HT1080 (cell line): Measurements from ENCODE around the gene OPRD1. TPM values are rescaled to one million over a fixed set of nuclear protein-coding genes. Genes with fewer than 3 reads are reported as not detected.
"Not testable (repeated sequence)": the region's sequence is repeated elsewhere in the genome, so short reads cannot be mapped to it uniquely, and the experiment has no call there.

Source experiments
- DNase-seq: peaks from one replicate; pipeline ENCODE4 v3.0.0-alpha.2; 2015; ENCODE audit warnings: low read depth
- total RNA-seq: library from RNA; depleted of rRNA; stranded (reverse); fragments of >200 nt; shearing (Covaris generic); gene quantifications from 2 replicates; pipeline ENCODE4 v1.2.3, GENCODE V29; 2014

Gene OPRD1
- total RNA-seq, 1 experiment from 2014 or later: 0.05 TPM

DNA sequence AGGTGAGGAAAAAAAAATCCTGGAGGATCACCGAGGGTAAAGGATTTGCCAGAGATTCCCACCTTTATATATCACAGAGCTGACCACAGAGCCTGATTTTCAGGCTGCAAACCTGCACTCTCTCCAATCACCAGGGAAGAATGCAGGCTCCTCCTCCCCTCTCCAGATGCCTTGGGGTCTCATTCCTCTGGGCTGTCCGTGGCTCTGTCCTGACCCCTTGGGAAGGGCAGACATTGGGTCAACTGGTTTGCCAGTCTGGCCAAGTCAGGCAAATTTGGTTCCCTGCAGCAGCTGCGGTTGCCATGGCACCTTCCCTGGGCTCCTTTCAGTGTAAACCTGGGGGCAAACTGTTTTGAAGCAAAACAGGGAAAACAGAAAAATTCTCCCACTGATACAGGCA lies 11.6 kb upstream of the OPRD1 start:
- DNase-seq: no peak

DNA sequence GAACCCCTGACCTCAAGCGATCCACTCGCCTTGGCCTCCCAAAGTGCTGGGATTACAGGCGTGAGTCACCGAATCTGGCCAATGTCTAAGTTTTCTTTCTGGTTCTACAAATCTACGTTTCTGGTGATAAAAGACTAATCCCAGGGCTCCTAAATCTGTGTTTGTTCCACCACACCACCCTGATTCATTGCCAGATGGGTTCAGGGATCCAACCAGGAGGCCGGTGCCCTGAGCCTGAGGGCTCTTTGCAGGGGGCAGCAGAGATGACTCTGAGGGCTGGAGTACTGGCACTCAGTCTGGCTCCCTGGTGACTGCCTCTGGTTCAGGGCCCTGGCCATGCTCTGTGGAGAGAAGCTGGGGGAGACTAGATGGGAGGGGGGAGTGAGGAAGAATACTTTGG lies 10.5 kb upstream of the OPRD1 start:
- no peak for DNase-seq

DNA sequence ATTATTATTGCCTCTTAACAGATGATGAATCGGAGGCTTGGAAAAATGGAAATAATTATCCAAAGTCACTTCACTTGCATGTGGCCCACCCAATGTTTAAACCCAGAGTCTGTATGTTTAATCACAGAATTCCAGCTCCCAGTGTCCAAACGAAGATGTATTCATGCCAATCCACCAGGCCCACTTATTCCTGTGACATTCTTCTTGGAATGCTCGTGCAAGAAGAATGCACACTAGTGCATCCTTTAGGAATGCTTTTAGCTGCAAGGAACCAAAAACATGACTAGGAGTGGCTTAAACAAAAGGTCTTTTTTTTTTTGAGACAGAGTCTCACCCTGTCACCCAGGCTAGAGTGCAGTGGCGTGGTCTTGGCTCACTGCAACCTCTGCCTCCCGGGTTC lies 8.9 kb upstream of the OPRD1 start:
- DNase-seq: no peak

DNA sequence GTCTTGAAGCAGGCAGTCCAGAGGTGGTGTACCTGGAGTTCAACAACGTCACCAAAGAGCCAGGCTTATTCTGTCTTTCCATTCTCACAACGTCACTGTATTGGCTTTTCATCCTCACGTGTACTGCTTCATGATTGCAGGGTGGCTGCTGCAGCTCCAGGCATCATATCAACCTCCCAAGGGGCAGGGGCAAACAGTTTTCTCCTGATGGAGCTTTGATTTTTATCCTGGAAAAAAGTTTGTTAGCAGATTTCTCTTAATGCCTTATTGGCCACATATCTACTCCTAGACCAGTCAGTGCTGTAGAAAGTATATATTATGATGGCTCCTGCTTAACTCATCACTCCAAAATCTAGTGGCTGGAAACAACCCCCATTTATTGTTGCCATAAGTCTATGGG lies 8.3 kb upstream of the OPRD1 start:
- no peak for DNase-seq

DNA sequence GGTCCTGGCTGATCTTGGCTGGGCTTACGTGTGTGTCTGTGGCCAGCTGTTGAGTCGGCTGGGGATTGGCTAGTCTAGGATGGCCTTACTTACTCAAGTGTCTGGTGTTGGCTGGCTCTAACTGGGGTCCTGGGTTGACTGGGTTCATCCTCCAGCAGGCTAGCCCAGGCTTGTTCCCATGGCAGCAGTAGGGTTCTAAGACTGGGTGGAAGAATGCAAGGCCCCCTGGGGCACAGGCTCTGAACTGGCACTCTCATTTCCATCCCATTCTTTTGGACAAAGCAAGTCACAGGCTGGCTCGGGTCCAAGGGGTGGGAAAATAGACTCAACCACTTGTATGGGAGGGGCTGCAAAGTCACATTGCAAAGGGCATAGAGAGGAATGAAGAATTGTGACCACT lies 7.9 kb upstream of the OPRD1 start:
- DNase-seq: no peak

DNA sequence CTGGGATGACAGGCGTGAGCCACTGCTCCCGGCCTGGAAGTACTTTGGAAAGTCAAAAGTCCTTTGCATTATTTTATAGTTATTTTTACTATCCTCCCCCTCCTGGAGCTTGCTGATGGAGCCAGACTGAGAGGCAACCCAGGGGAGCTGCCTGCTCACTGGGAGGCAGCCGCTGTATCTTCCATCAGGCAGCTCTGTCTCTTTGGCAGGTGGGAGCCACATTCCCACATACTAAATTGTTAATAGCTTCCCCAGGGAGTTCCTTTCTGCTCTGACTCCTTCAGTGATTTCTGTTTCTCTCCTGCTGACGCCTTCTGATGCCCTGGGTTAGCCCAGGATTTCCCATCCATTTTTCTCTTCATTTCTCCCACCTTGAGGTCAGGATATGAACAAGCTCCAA lies 4.9 kb upstream of the OPRD1 start:
- DNase-seq: no peak

DNA sequence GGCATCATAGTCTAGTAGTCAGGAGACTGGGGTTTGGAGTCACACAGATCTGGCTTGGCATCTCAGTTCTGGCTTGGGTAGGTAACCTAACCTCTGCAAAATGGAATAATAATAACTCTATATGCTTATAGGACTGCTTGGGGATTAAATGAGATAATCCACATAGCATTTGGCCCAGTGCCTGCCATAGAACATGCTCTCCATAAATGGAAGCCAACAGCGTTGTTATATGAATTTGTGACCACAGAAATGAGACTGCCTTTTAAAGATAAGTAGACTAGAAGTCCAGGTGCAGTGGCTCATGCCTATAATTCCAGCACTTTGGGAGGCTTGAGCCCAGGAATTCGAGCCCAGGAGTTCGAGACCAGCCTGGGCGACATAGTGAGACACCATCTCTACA lies 4.0 kb upstream of the OPRD1 start:
- DNase-seq: no peak

DNA sequence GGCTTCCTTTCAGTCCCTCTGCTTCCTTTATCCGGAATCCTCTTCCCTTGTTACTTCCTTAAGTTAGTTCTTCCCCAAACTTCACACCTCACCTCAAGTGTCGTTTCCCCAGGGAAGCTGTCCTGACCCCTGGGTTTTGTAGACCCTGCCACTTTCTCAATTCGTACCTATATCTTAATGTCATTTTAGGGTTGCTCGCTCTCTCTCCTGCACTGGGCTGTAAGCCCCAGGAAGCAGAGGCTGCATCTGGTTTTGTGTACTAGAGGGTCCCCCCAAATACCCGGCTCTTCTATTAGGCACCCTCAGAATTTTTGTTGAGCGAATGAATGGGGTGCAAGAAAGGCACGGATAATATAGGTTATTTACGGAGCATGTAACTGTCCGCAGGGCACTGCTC lies 603 bp upstream of the OPRD1 start:
- no peak for DNase-seq

DNA sequence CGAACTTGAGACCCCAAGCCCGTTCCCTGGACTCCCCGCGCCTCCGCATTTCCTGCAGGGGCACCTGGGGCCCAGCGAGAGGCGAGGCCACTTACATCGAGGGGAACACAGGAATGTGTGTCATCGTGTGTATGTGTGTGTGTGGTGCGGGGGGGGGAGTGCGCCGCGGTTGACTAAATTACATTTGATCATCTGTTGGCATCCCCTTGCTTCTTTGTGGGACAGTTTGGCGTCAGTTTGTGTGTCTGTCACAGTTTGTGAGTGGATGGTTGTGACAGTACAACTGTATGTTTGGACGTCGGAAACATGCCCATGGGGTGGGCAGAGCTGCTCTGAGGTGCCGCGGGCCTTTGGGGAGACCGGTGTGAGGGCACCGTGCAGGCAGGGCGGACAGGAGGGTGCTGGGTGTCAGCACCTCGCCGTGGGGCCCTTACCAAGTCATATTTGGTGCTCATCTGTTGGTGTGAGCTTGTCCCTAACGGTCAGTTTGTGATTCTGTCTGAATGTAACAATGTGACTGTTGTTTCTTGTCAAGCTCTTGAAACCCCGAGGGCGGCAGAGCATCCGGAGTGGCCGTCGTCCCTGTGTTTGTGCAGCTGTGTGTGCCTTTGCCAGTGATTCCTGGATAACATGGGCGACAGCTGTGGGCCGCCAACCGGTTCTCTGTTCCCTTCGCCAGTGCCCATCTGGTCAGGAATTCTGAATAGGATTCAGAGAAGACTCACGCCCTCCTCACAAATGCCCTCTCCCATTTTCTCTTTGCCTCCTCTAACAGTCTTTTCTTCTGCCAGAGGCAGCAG lies 899 bp downstream of the OPRD1 start:
- no peak for DNase-seq

DNA sequence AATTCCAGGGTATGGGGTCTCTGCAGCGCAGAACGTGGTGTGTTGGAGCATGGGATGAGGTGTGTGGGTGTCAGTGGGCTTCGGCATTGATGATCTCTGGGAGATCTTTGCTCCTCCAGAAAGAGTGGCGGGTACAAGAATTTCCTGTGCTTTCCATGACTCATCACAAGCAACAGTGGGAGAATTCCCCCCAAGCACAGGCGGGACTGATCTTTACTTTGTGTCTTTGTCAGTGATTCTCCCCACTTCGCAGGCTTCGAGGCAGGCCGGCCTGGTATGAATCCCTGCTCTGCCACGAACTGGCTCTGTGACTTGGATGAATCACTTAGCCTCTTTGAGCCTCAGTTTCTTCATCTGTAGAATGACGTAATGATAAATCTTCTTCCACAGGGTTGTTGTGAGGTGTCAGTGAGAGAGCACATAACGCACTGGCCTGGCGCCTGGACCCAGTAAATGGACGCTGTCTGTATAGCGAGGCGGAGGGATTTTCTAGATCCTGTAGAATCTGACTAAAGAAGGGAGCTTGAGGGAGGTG lies 2.0 kb downstream of the OPRD1 start:
- no peak for DNase-seq

DNA sequence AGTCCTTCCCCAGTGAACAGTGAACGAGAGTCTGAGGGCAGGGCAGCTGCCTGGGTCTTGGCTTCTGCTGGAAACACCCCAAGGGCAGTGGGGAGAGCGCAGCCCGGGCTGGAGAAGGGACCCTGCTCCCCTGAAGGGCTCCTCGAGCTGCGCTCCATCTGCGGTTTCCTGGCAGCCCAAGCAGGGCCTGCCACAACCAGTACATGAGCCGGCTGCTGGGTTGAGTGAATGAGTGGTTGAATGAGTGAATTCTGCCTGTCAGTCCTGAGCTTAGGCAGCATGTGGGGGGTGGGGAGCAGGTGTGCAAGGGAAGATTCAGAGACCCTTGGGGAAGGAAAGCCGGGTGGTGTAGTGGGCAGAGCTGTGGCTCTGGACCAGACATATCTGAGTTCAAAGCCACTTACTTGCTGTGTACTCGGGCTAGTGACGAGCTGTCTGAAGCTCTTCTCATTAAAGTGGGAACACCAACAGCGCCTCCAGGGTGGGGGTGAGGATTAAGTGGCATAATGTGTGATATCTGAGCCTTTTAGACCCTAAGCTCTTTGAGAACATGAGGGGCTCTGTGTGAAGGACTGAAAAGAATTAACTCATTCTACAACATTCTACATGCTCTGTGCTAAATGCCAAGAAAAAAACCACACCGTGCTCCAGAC lies 3.7 kb downstream of the OPRD1 start:
- no peak for DNase-seq

DNA sequence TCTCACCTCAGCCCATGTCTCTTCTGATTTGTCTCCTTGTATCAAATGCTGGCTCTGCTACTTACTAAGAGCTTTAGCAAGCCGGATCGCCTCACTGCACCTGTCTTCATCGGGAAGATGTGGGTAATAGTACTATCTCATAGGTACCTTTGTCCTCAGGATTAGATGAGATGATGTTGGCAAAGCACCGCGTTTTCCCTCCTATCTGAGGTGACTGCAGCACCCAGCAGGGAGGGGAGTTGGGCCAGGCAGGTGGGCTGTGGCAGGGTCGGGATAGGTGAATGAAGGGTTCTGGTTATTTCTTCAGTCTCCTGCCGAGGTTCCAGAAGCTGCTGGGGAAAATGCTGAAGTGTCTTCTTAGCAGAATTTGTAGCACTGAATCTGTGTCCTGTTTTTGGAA lies 5.2 kb downstream of the OPRD1 start:
- DNase-seq: no peak

DNA sequence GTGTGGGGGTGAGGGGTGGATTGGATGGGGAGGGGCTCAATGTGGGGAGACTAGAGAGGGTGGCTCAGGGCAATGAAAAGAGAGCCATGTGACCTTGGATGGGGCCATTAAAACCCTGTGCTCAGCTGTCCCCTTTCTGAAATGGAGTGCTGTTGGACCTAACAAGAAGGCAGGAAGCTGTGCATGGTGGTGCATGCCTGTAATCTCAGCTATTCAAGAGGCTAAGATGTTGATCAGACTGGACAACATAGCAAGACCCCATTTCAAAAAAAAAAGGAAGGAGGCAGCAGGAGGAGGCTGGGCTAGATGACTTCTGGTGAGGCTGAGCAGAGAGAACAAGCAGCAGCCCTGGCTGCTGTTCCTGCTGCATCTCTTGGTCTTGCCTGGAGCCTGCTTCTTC lies 7.0 kb downstream of the OPRD1 start:
- DNase-seq: no peak

DNA sequence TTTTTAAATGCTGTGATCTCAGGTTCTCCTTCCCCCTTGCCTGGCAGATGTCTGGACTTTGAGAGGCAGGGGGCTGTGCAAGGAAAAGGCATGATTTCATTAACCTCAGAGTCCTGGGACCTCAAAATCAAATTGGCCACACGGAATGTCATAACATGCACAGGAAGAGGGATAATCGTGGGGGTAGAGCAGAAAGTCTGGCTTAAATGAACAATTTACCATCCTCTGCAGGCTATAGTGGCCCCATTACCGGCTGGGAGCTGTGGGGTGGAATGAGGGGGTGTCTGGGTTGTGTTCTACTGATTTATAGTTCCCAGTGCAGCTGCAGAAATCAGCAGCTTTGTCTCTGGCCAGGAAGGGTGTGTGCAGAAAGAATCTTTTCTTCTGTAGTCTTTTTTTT lies 10.8 kb downstream of the OPRD1 start:
- DNase-seq: no peak

DNA sequence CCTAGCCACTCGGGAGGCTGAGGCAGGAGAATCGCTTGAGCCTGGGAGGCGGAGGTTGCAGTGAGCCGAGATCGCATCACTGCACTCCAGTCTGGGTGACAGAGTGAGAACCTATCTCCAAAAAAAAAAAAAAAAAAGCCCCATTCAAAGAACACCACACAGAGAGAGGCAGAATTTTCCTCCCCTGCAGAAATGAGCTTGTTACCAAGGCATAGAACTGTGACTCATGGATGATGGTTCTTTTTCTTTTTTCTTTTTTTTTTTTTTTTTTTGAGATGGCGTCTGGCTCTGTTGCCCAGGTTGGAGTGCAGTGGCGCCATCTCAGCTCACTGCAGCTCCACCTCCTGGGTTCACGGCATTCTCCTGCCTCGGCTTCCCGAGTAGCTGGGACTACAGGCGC lies 12.1 kb downstream of the OPRD1 start:
- peak; percentile 66 for DNase-seq

DNA sequence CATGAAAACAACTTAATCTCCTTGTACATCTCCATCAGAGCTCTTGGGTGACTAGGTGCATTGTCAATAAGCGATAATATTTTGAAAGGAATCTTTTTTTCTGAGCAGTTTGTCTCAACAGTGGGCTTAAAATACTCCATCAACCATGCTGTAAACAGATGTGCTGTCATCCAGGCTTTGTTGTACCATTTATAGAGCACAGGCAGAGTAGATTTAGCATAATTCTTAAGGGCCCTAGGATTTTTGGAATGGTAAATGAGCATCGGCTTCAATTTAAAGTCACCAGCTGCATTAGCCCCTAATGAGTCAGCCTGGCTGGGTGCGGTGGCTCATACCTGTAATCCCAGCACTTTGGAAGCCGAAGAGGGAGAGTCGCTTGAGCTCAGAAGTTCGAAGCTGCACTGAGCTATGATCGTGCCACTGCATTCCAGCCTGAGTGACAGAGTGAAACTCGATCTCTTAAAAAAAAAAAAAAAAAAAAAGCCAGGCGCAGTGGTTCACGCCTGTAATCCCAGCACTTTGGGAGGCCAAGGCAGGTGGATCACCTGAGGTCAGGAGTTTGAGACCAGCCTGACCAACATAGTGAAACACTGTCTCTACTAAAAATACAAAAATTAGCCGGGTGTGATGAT lies 16.4 kb downstream of the OPRD1 start:
- DNase-seq: not testable (repeated sequence)

DNA sequence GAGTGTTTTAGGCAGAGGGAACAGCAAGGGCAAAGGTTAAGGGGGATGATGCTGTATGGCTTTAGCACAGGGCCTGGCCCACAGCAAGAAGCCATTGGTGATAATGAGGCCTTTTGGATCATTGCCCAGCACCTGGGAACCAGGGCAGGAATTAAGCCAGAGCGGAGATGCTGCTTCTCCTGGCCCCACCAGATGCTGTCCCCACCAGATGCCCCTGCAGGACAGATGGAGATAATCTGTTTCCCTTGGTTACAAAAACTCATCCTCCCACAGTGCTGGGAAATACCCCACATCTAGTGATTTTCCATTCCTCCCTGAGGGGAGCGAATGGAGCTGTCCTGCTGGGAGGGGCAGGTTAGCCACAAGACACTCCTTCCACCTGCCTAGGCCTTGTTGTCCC lies 18.8 kb downstream of the OPRD1 start:
- no peak for DNase-seq

DNA sequence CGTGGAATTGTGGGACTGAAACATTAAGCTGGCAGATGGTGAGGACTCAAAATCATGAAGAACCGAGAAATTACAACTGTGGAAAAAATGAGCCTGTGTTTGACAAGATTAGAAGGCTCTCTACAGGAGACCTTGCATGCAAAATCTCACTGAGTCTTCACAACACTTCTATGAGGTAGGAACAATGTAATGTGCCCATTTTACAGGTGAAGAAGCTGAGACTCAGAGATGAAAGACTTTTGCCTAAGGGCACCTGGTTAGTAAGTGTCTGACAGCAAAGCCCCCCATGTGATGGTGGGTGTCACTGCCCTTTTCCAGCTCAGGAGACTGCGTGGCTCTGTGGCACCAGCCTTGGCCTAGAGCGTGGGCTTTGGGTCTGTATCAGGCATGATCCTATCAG lies 21.0 kb downstream of the OPRD1 start:
- no peak for DNase-seq

DNA sequence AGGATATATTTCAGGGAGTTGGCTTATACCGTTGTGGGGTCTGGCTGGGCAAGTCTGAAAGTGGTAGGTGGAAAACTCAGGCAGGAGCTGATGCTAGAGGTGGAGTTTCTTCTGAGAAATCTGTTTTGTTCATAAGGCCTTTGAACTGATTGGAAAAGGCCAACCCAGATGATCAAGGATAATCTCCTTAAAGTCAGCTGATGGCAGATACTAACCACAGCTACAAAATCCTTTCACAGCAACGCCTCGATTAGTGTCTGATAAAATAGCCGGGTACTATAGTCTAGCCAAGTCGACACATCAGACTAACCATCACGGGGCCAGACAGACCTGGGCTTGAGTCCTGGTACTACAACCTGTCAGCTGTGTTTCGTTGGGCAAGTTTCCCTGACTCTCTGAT lies 21.4 kb downstream of the OPRD1 start:
- DNase-seq: no peak

DNA sequence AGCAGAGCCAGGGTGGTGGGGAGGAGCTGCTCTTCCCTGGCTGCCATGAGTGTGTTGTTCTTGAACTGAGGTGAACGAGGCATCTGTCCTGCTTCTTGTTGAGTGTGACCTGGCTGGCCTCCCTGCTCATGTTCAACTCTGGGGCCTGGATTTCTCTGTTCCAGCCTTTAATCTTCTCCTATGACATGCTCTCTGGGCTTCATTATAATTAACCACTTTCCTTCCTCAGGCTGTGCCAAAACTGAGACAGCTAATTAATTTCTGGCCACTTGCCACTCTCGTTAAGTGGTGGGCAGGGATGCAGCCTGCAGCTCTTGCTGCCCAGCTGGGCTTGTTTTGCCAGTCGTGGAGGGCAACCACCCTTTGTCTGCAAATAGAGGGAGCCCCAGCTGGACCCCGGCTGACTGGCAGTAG lies 23.3 kb downstream of the OPRD1 start:
- no peak for DNase-seq

DNA sequence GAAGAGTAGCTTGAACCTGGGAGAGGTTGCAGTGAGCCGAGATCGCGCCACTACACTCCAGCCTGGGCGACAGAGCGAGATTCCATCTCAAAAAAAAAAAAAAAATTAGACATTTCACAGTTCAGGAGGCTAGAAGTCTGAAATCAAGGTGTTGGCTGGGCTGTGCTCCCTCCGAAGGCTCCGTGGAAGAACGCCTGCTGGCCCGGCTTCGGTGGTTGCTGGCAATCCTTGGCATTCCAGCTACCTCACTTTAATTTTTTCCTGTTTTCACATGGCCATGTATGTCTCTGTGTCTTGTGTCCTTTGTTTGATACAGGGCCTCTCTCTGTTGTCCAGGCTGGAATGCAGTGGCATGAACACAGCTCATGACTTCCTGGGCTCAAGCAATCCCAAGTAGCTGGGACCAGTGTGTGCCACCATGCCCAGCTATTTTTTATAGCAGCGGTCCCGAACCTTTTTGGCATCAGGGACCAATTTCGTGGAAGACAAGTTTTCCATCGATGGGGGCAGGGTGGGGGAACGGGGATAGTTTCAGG lies 24.5 kb downstream of the OPRD1 start:
- DNase-seq: no peak

DNA sequence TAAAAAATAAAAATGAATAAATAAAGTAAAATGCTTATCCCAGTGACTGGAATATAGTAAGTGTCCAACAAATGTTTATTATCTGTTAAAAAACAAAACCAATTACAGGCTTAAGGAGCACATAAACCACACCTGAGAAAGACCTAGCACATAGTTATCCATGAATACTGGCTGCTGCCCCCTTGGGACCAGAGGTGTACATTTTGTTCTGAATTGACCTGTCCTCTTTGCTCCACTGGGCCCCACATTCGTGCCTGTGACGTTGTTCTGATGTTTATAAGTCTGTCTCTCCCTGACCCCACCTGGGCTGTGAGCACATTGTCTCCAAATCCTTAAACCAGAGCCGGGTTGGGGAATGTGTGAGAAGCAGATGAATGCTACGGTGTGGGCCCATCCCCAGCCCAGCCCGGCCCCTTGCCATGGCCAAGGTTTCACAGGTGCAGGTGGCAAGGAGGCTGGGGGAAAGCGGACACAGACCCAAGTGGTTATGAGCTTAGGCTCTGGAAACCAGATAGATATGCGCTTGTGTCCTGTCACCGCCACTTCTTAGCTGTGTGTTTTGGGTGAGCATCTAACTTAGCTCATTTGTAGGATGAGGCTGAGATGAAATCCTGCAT lies 29.1 kb downstream of the OPRD1 start:
- no peak for DNase-seq
